ENCODE measurements around the gene TRPM4. TPM values are rescaled to one million over a fixed set of nuclear protein-coding genes. Genes with fewer than 3 reads are reported as not detected.
A peak's percentile ranks its signal among the peaks of the same experiment; 100 is the strongest.

TRPM4 gene
- polyA plus RNA-seq, 1 of the 3 experiments (the other 2 are of a cell fraction): 20.6 TPM

- Histone ChIP-seq H3K9me2 (no peaks in the 10 kb centered on the region), H3K79me2 (ENCODE audit: insufficient read depth) (no peaks in the 10 kb centered on the region), H3K27ac (ENCODE audit: low read depth in 2 of 2, low read length in 1 of 2) (no peak overlapping the region), H3F3A (replicated peaks; ENCODE audit: insufficient read depth) (no peaks in the 10 kb centered on the region), H3K4me2 (no peak overlapping the region), H3K9me3 (no peaks in the 10 kb centered on the region), H2AFZ (ENCODE audit: low read depth) (no peak overlapping the region), H3K36me3 (replicated peaks in 1 of 2; ENCODE audit: control insufficient read depth in 1 of 2, insufficient read depth in 2 of 2, low read length in 1 of 2) (no peaks in the 10 kb centered on the region), H3K27me3 (ENCODE audit: insufficient read depth) (no peaks in the 10 kb centered on the region), H3K4me3 (ENCODE audit: low read depth in 2 of 2, low read length in 1 of 2) (no peak overlapping the region), H4K20me1 (ENCODE audit: insufficient read depth) (no peaks in the 10 kb centered on the region), H3K9ac (no peak overlapping the region), H3K4me1 (ENCODE audit: control insufficient read depth in 1 of 2, insufficient read depth in 2 of 2, low read depth in 1 of 2, low read length in 1 of 2) (peaks cover 7 to 8% of the 10 kb centered on the region in 2 experiments; a peak in 2 of 4 replicates)
- peak; percentile 22 for DNase-seq
- WGBS (ENCODE audit: low lambda C conversion rate): 92% methylated on average over 49 of the region's 49 CpGs
- POLR2A ChIA-PET: no interaction called here
- CTCF ChIA-PET: interaction anchor here (1.8 kb wide), 1 partner anchor 35 kb away, joined by 12 read pairs; no protein-coding TSS in a partner anchor
- no peak for TF ChIP-seq GABPA (IDR thresholded peaks at IDR 0.05; ENCODE audit: low read depth)
- TF ChIP-seq EP300 (IDR thresholded peaks at IDR 0.05; ENCODE audit: borderline replicate concordance in 1 of 2, low read depth in 1 of 2, low read length in 1 of 2): no peak
- no peak for TF ChIP-seq SMC3 (IDR thresholded peaks at IDR 0.05; ENCODE audit: low read depth, low read length)
- no peak for TF ChIP-seq TEAD4 (IDR thresholded peaks at IDR 0.05; ENCODE audit: borderline replicate concordance, insufficient read depth)
- no peak for TF ChIP-seq YY1 (IDR thresholded peaks at IDR 0.05; ENCODE audit: low read depth)
- no peak for TF ChIP-seq FOXJ3 (CRISPR knock-in tag; IDR thresholded peaks at IDR 0.05)
- no peak for TF ChIP-seq USF2 (IDR thresholded peaks at IDR 0.05; ENCODE audit: borderline replicate concordance, low read depth, low read length)
- no peak for TF ChIP-seq RFX5 (IDR thresholded peaks at IDR 0.05; ENCODE audit: low read length)
Observed at GRCh38 chr19:49132974-49133609, 24.5 kb upstream of the TRPM4 start.

GRCh38 chr19:49133621-49134454, 23.8 kb upstream of the TRPM4 start:
- TF ChIP-seq TEAD4 (IDR thresholded peaks at IDR 0.05; ENCODE audit: borderline replicate concordance, insufficient read depth) (no peak), IRF3 (IDR thresholded peaks at IDR 0.05; ENCODE audit: low read depth, low read length) (no peak), NRF1 (IDR thresholded peaks at IDR 0.05; ENCODE audit: low read depth, low read length) (no peak), RCOR1 (IDR thresholded peaks at IDR 0.05; ENCODE audit: low read length) (no peak)
- no peaks in the 10 kb centered on the region for H3K9me3 ChIP-seq
- no peaks in the 10 kb centered on the region for H3F3A ChIP-seq (replicated peaks; ENCODE audit: insufficient read depth)
- H3K4me3 ChIP-seq (ENCODE audit: low read depth in 2 of 2, low read length in 1 of 2): no peak overlapping the region
- peak; percentile 78 for DNase-seq
- no peaks in the 10 kb centered on the region for H3K27me3 ChIP-seq (ENCODE audit: insufficient read depth)
- H3K79me2 ChIP-seq (ENCODE audit: insufficient read depth): no peaks in the 10 kb centered on the region
- CTCF ChIA-PET: interaction anchor here (0.9 to 1.8 kb wide), 2 partner anchors 12 to 36 kb away, joined by 3 to 12 read pairs (median 5); no protein-coding TSS in a partner anchor
- H4K20me1 ChIP-seq (ENCODE audit: insufficient read depth): no peaks in the 10 kb centered on the region
- H3K36me3 ChIP-seq (replicated peaks in 1 of 2; ENCODE audit: control insufficient read depth in 1 of 2, insufficient read depth in 2 of 2, low read length in 1 of 2): no peaks in the 10 kb centered on the region
- 88% methylated on average over 40 of the region's 42 CpGs for WGBS (ENCODE audit: low lambda C conversion rate)
- POLR2A ChIA-PET: no interaction called here
- peaks cover 3% of the 10 kb centered on the region in 2 experiments; a peak in 2 of 4 replicates for H3K4me1 ChIP-seq (ENCODE audit: control insufficient read depth in 1 of 2, insufficient read depth in 2 of 2, low read depth in 1 of 2, low read length in 1 of 2)
- no peak overlapping the region for H3K4me2 ChIP-seq
- H2AFZ ChIP-seq (ENCODE audit: low read depth): no peak overlapping the region
- no peak overlapping the region for H3K27ac ChIP-seq (ENCODE audit: low read depth in 2 of 2, low read length in 1 of 2)
- no peaks in the 10 kb centered on the region for H3K9me2 ChIP-seq
- H3K9ac ChIP-seq: no peak overlapping the region

All from SK-N-SH (cell line).